Activated CD4-positive, CD25-positive, alpha-beta regulatory T cell treated with anti-CD3 and anti-CD28 coated beads, Interleukin-2, amount 50 U/mL, for 24 hours (primary cell): ENCODE results near the gene PAX6.

ENCODE experiments used
- ATAC-seq, 2 donors: fragments of 150-1000 bp; cut with Tn5 transposase; one replicate each; pipeline ENCODE4 v1.10.0; 2021; ENCODE audit warnings: mild to moderate bottlenecking in 1 of 2, moderate library complexity in 1 of 2

PAX6 gene

DNA sequence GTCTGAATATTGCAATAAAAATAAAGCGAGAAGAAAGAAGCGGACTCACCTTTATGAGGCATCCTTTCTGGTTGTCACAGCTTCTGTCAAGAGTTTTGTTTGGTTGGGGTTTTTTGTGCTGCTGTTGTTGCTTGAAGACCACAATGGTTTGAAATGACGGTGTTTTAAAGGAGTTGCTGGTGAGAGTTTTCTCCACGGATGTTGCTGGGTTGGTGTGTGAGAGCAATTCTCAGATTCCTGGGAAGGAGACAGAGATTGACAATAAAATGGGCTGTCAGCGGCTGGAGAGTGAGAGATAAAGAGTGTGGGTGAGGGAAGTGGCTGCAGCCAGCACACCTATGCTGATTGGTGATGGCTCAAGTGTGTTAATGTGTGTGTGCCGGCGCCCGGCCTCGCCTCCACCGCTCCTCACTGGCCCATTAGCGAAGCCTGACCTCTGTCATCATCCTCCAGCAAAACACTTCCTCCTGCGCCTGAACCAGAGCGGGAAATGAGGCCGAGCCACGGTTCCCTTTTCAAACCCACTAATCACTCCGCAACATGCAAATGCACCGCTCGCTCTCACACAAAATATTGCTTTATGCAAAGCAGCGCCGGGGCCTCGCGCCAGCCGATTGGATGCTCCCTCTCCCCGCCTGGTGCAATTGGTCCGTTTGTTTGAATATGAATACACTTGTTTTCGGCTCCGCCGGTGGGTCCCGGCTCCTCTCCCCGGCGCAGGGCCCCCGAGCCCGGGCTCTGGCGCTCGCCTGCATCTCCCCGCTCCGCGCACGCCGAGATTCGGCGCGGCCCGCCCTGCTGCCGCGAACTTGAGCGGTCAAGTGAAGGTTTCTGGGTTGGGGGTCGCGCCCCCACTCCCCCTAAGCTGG, at the start of gene PAX6:
Gene PAX6, minus strand, starts transcription at position 544 of the 869 bp plus-strand sequence. CDS start 4,911 bp downstream, outside the sequence.
- peak; percentile 47 to 49 for ATAC-seq

GRCh38 chr11:31860391-31860790, 49.3 kb upstream of the PAX6 start:
- no peak for ATAC-seq

DNA sequence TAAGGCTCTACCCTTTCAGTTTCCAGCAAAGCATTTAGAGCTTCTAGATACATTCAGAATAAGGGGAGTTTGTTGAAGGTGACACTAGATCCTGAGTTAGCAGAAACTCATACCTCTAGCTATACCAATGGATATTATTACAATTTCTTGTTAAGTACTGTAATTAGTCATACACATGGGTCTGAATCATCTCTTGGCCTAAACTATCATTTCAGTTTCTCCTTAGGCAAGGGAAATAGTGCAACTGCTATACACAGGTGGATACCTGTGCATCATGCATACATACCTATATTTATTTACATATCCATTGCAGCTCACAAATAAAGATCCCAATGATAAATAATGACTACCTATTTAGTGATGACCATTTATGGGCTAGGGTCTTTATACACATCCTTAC, 45.1 kb upstream of the PAX6 start:
- peak in 1 of 2 donors; percentile 41 for ATAC-seq

DNA sequence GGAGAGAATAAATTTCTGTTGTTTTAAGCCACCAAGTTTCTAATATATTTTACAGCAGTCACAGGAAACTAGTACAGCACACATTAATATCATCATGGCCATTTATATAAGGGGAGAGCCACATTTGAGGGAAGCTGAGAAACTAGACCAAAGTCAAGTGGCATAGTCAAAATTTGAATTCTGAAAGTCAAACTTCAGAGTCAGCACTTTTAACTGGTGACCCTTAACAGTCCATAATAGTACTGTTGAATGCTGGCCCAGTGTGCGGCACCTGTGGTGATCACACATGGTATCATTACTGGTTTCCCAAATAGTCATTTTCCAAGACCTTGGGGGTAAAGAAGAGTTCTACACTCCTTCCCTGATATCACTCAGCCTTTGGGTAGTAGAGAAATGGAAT, 44.3 kb upstream of the PAX6 start:
- ATAC-seq: no peak

DNA sequence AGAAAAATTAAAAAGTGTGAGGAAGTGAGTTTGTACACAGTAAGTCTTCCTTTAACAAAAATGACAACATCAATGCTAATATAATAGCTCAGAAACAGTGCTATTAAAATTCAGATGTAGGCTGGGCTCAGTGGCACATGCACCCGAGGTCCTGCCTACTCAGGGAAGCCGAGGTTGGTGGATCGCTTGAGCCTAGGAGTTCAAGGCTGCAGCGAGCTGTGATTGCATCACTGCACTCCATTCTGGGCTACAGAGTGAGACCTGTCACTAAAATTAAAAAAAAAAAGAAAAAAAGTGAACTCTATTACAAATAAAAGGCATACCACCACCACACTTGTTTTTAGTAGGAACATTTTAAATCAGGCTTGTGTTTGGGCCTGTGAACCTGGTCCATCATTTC, 39.2 kb upstream of the PAX6 start:
- no peak for ATAC-seq

- no peak for ATAC-seq
Measured at GRCh38 chr11:31847761-31848160, 36.6 kb upstream of the PAX6 start.

DNA sequence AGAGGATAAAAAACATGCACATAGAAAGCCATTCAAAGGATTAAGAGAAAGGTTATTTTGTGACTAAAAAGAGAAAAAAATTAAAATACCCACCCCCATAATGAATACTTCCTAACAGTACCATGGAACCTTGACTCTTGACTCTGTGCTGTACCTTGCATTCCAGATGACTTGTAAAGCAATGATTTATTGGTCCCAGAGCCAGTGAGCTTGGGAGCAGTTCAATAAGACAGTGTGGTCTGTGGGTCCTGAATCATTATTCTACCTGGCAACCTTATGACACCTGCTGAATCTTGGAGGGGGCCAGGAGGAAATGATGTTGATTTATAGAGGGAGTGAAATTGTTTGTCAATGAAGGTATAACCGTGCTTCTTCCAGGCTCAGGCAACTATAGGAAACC, 34.2 kb upstream of the PAX6 start:
- no peak for ATAC-seq

DNA sequence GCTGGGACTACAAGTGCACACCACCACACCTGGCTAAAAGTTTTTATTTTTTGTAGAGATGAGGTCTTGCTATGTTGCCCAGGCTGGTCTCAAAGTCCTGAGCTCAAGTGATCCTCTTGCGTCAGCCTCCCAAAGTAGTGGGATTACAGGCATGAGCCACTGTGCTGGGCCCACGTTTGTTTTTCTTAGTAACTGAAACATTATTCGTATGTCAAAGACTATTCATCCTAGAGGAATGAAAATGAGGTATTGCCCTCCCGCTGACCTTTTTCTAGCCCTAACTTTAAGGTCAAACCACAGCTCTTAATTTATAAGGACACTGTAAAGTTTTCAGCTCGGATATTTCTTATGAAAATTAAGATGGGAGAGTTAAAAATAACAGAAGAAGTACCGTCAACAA, 33.2 kb upstream of the PAX6 start:
- ATAC-seq: no peak

GRCh38 chr11:31841435-31841834, 30.3 kb upstream of the PAX6 start:
- no peak for ATAC-seq

DNA sequence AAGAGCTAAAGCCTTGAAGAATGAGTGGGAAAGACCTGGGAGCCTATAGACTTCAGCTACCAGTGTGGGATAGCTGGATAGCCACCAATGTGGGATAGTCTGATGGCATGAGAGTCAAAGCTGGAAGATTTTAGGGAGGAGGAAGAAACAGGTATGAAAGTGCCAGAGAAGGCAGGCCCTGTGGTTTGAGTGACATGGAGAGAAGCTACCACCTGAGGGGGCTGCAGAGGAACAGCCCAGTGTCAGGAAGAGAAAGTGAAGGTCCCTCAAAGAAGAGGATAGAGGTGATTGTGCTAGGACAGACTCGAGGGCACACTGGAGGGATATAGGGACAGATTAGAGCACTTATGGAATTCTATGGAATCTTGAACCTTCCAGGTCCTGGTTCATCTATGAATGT, 23.1 kb upstream of the PAX6 start:
- ATAC-seq: no peak

GRCh38 chr11:31830406-31830805, 19.3 kb upstream of the PAX6 start:
- ATAC-seq: no peak

DNA sequence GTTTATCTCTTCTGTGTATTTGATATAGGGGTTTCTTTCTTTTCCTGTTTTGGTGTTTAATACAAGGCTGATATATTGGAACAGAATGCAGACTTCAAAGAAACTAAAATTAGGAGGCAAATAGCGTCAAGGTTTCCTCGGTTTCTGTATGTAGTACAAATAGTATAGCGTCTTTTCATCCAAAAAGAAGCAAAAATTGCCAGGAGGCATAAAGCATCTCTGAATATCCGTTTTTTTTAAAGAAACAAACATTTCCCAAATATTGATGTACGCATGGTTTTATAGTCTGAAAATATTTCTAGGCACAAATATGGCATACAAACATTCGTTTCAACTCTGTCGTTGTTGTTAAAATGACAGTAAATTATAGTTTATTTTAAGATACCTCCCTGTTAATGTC, 17.1 kb upstream of the PAX6 start:
- ATAC-seq: no peak

DNA sequence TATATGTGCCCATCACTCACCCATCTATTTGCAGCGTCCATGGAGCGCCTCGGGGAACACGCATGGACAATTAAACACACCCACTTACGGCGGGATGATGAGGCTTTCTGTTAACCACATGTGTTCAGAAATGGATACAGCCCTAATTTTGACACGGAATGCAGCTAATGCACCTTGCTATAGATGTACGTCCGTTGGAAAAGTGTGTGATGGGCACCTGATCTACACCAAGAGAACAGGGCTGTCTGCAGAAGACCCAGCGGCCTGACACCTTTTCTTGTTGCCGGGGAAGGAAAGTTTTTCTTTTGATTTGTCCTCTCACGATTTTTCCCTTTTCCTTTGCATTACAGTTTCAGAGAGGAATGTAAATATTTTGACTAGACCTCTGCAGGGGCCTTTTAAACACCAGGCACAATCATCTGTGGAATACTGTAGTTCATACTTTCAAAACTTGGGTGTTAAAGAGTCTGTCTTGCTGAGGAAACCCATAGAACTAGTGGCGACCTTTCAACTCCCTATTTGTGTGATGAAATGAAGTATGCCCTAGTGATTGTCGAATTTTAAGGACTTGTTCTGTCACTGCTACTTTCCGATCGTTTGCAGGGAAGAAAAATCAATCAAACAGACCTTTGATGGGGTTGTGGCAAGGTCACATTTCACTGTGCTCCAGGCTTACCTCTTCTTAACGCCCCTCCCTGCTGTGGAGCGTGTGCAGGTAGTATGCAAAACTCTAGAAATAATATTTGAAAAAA, 16.5 kb upstream of the PAX6 start:
- no peak for ATAC-seq

DNA sequence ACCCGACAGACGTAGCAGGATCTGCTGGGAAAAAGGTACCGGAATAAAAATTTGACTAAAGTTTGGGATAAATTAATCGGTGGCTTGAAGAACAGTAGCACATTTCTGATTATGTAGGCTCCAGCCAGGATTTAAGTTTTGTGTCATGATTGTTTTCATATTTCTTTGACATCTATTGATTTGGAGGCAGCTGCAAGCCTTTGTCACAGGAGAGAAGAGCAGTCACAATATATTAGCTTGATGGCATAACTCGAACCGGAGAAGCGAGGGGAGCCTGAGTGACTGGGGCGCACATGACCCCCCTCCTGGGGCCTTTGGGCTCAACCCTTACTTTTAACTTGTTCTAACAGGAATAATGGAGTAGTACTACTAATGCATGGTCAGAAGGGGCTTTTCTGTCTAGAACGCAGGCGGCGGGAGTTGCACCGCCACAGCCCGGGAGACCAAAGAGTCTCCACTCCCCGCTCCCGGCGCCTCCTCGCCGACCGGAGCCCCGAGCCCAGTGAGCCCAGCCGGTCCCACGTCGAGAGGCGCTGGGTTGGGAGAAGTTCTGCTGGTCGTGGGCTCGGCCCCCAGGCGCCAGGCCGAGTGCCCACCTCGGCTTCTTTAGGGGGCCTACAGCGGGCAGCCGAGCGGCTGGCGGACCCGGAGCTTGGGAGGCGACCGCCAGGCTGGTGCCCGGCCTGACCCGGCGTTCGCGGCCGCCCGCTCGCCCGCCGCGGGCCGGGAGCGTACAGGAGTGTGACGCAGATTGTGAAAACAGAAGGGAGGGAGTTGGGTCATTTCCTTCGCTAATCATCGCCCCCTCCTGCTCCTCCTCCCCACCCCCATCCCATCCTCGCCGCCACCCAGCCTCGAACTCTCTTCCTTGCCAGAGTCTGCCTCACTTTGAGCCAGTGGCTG, 15.7 kb upstream of the PAX6 start:
- no peak for ATAC-seq

- no peak for ATAC-seq
Measured at GRCh38 chr11:31825838-31826484, 14.8 kb upstream of the PAX6 start.

- no peak for ATAC-seq
Measured at GRCh38 chr11:31824879-31825837, 14.0 kb upstream of the PAX6 start.

- ATAC-seq: no peak
Measured at GRCh38 chr11:31824332-31824878, 13.3 kb upstream of the PAX6 start.

GRCh38 chr11:31823644-31824331, 12.7 kb upstream of the PAX6 start:
- ATAC-seq: no peak

DNA sequence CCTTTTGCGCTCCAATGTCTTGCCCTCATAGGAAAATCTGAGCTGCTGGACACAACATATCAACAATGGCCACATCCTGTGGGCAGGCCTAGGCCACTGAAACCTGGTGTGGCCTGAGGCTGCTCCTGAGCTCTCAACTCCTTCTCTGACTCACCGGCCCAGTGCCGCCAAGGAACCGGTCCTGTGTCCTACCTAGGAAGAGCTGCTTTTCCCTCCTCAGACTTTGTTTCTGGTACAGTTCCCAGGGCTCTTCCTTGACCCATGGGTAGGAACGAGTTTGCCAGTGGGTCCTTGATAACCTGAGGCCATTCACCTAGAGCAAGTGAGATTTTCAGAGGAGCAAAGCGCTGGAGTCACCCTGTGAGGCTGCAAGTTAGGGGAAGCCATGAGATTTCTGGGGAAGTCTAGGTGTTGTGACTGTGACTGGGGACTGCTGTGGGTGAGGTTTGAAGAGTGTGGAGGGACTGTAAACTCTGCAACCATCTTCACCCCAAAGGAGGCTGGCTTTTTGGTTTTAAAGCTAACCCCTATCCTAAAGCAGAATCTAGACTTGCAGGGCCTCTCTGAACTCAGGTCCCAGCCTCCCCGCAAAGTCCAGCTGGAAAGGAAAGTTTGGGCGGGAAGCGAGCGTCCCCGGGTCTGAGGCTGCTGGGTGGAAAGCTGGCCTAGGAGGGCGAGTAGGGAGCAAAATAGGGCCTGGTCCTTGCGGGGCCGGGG, 12.0 kb upstream of the PAX6 start:
- ATAC-seq: no peak
